Measurements from ENCODE around the gene CDH13.

The CDH13 gene

DNA sequence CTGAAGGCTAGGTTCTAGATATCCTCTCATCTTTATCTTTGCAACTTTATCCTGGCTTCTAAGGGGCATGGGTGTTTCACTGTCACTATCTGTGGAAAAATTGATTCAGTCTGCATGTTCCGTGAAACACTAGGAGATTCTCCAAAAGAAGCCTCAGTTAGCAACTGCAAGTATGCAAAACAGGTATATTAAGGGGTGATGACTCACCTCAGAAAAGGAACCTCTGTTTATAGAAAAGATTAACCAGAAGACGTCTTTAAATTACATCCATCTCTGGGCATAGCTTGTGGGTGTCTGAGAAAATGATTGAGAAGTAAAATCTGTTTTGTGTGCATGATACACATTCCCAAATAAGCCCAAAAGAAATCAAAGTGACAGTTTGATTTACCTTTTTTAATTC lies 827.2 kb downstream of the CDH13 start:
- ChIA-PET CTCF (interaction anchor here (0.6 to 2.2 kb wide), 3 partner anchors 8 to 61 kb away, joined by 3 to 14 read pairs (median 3); no protein-coding TSS in a partner anchor), POLR2A (no interaction called here)
- DNase-seq (ENCODE audit: extremely low spot score), result peak; percentile 16
- TF ChIP-seq, protein P1, sequence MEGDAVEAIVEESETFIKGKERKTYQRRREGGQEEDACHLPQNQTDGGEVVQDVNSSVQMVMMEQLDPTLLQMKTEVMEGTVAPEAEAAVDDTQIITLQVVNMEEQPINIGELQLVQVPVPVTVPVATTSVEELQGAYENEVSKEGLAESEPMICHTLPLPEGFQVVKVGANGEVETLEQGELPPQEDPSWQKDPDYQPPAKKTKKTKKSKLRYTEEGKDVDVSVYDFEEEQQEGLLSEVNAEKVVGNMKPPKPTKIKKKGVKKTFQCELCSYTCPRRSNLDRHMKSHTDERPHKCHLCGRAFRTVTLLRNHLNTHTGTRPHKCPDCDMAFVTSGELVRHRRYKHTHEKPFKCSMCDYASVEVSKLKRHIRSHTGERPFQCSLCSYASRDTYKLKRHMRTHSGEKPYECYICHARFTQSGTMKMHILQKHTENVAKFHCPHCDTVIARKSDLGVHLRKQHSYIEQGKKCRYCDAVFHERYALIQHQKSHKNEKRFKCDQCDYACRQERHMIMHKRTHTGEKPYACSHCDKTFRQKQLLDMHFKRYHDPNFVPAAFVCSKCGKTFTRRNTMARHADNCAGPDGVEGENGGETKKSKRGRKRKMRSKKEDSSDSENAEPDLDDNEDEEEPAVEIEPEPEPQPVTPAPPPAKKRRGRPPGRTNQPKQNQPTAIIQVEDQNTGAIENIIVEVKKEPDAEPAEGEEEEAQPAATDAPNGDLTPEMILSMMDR (IDR thresholded peaks at IDR 0.05; ENCODE audit: control extremely low read depth, extremely low read depth, low read depth, missing control alignments), result no peak

DNA sequence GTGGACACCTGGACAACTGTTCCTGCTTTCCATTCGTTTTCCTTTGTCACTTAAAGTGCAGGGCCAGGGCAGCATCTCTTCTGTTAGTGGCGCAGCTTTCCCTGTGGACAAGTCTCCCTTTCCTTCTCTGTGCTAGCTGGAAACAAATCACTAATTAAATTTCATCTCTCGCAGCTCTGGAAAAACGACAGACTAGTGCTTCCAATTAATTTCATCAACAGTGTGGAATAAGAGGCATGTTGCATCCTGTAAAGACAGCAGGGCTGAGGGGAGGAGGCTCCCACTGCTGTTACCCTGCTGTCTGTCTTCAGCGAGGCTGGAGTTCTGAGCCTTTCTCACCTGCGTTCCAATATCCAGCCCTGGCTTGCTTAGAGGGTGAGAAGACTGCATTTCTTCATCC lies 828.9 kb downstream of the CDH13 start:
- ChIA-PET POLR2A (no interaction called here), CTCF (interaction anchor here (2.2 kb wide), 1 partner anchor 10 kb away, joined by 14 read pairs; no protein-coding TSS in a partner anchor)
- no peak for DNase-seq (ENCODE audit: extremely low spot score)
- TF ChIP-seq, protein P1 (IDR thresholded peaks at IDR 0.05; ENCODE audit: control extremely low read depth, extremely low read depth, low read depth, missing control alignments), result no peak

DNA sequence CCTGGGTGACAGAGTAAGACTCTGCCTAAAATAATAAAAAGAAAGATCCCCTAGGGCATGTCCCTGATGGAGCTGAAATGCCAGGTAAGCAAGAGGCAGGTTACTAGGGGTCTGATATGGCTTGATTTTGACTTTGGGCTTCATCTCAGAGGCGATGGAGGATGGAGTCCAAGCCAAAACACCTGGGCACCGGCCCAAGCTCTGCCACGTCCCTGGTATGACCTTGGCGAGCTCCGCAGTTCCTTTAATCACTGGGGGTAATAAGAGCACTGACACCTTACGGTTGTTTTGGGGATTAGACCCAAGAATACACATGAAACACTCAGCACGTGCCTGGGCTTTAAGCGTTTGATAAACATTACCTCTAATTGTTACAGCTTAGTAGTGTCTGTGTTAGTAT lies 830.2 kb downstream of the CDH13 start:
- no peak for DNase-seq (ENCODE audit: extremely low spot score)
- TF ChIP-seq, protein P1 (IDR thresholded peaks at IDR 0.05; ENCODE audit: control extremely low read depth, extremely low read depth, low read depth, missing control alignments), result no peak
- POLR2A ChIA-PET, result no interaction called here
- CTCF ChIA-PET, result interaction anchor here (6.0 kb wide), 1 partner anchor 8 kb away, joined by 46 read pairs; no protein-coding TSS in a partner anchor

DNA sequence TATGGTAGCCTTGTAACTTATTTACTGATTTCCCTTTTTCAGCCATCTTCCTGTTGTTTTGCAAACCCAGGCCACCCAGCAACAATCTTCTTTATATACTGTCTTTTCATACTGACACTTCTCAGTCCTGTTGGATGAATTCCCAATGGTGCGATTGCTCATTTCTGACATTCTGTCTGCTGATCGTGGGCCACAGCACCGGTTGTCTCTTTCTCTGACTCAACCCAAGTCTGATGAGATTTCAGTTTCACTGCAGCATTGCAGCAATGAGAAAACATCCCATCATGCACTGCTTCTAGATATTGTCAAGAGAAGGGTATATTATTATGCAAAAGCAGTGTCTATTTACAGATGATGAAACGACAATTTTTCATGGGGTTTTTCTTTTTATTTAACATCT lies 831.8 kb downstream of the CDH13 start:
- ChIA-PET CTCF (interaction anchor here (6.0 kb wide), 1 partner anchor 10 kb away, joined by 46 read pairs; no protein-coding TSS in a partner anchor), POLR2A (no interaction called here)
- TF ChIP-seq, protein P1 (IDR thresholded peaks at IDR 0.05; ENCODE audit: control extremely low read depth, extremely low read depth, low read depth, missing control alignments), result no peak
- peak; percentile 43 for DNase-seq (ENCODE audit: extremely low spot score)

DNA sequence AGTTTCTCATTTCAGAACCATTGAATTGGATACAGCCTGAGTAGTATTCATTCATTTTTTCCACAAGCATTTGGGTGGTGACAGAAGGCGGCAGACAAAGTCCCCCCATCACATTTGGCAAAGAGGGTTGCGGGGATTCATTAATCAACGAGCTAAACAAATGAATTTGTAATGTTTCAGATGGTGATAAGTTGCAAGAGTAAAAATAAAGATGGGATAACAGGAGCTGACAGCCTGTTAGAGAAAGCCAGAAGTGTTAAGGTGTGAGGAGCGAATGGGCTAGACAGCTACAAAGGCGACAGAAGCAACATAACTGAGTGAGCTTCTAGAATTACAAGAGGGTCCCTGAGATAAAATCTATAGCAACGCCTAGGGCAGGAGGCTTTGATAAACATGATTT lies 838.2 kb downstream of the CDH13 start:
- ChIA-PET CTCF (interaction anchor here (1.3 to 1.5 kb wide), 2 partner anchors 15 to 17 kb away, joined by 3 read pairs; no protein-coding TSS in a partner anchor), POLR2A (no interaction called here)
- no peak for DNase-seq (ENCODE audit: extremely low spot score)
- TF ChIP-seq, protein P1 (IDR thresholded peaks at IDR 0.05; ENCODE audit: control extremely low read depth, extremely low read depth, low read depth, missing control alignments), result no peak

DNA sequence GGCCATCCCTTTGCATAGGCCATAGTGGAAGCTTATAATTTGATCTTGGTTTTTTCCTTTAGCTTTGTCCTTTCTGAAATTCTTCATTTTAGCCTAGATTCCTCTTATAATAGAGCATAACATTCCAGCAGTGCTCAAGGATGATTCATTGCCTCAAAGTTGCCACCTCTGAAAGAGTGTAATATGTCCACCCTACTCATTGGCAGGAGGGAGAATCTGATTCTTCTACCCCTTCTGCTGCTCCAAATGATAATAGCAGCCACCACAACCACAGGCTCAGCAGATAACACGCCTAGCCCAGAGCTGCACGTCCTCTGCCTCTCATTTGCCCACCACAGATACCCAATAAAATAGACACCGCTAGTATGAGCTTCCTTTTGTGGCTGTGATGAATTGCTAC lies 843.6 kb downstream of the CDH13 start:
- TF ChIP-seq, protein P1 (IDR thresholded peaks at IDR 0.05; ENCODE audit: control extremely low read depth, extremely low read depth, low read depth, missing control alignments), result no peak
- POLR2A ChIA-PET, result no interaction called here
- no peak for DNase-seq (ENCODE audit: extremely low spot score)
- CTCF ChIA-PET, result interaction anchor here (1.5 kb wide), 1 partner anchor 22 kb away, joined by 3 read pairs; no protein-coding TSS in a partner anchor

All from GM10248 (cell line).